Gastrocnemius medialis (tissue), 4 donors: ENCODE results near the gene WDR5.

Source experiments
- POLR2A ChIP-seq, 2 donors: fragments of 450-650 bp; IDR thresholded peaks; one replicate each; pipeline ENCODE4 v1.6.1; 2017; ENCODE audit warnings: antibody characterized with exemption in 2 of 2, mild to moderate bottlenecking in 2 of 2, moderate library complexity in 2 of 2
- TF ChIP-seq, protein P1 (sequence below), 5 experiments: fragments of 450-650 bp in 3 of 5; fragments of 200-600 bp in 2 of 5; sonication (generic) in 2 of 5; IDR thresholded peaks in 4 of 5; conservative IDR thresholded peaks in 1 of 5; 1 replicate in 4 of 5; 2 replicates in 1 of 5; pipeline ENCODE4 v1.5.1; 2016 to 2019; ENCODE audit warnings: antibody characterized with exemption in 5 of 5, mild to moderate bottlenecking in 3 of 5, moderate library complexity in 3 of 5

DNA sequence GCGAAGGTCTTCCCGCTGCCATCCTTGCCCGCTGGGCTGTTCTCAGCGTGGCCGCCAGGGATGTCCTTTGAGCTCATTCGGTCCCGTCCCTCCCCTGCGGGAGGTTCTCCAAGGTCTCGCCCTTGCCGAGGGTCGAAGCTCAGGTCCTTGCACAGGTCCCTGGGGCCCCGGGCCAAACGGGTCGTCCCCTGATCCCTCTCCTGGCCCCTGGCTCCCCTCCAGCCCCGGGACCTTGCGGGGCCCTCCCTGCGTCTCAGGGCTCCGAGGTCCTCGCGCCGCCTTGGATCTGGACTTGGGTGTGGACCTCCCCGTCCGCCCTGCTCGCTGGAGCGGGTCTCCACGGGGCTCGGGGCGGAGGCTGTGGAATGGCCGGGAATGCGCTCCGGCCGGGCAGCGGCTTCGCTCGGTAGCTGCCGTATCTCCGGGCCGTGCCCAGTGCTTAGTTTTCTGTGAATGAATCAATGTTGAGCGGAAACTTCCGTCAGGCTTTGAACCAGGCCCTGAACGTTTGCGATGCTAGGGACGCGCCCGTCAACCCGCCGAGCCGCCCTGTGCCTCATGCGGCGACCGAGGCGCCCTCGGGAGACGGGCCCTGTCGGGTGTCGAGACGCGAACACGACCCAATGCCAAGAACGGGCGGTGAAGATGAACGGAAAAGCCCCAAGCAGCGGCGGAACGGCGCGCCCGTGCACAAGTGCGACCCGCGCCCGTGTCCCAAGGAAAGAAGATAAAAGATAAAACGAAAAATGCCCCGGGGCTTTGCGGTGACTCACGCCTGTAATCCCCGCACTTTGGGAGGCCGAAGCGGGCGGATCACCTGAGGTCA is 27.7 kb downstream of the WDR5 start:
- TF ChIP-seq, protein P1, sequence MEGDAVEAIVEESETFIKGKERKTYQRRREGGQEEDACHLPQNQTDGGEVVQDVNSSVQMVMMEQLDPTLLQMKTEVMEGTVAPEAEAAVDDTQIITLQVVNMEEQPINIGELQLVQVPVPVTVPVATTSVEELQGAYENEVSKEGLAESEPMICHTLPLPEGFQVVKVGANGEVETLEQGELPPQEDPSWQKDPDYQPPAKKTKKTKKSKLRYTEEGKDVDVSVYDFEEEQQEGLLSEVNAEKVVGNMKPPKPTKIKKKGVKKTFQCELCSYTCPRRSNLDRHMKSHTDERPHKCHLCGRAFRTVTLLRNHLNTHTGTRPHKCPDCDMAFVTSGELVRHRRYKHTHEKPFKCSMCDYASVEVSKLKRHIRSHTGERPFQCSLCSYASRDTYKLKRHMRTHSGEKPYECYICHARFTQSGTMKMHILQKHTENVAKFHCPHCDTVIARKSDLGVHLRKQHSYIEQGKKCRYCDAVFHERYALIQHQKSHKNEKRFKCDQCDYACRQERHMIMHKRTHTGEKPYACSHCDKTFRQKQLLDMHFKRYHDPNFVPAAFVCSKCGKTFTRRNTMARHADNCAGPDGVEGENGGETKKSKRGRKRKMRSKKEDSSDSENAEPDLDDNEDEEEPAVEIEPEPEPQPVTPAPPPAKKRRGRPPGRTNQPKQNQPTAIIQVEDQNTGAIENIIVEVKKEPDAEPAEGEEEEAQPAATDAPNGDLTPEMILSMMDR (IDR thresholded peaks at IDR 0.05 in 4 of 5, conservative IDR thresholded peaks at IDR 0.05 in 1 of 5), result peak; percentile 39 to 63 (median 60)
- TF ChIP-seq POLR2A (IDR thresholded peaks at IDR 0.05), result no peak
